Mammary epithelial cell (primary cell): ENCODE measurements around the gene PRR5.

Experiments
- EZH2 ChIP-seq: IDR thresholded peaks from 2 replicates; pipeline ENCODE4 v1.6.1; 2012; ENCODE audit warnings: low read length, inconsistent platforms, borderline replicate concordance
- TF ChIP-seq, protein P1 (sequence below), 2 donors: IDR thresholded peaks in 1 of 2; conservative IDR thresholded peaks in 1 of 2; 2 replicates each; pipeline ENCODE4 v1.5.1; 2011 to 2012; ENCODE audit warnings: inconsistent platforms in 2 of 2, low read length in 2 of 2, mild to moderate bottlenecking in 2 of 2, control low read depth in 1 of 2, low read depth in 1 of 2; ENCODE audit not compliant: insufficient read depth in 1 of 2; ENCODE audit errors: extremely low read depth in 1 of 2

GRCh38 chr22:44659140-44659539 lies 42.9 kb upstream of the PRR5 start:
- TF ChIP-seq, protein P1, sequence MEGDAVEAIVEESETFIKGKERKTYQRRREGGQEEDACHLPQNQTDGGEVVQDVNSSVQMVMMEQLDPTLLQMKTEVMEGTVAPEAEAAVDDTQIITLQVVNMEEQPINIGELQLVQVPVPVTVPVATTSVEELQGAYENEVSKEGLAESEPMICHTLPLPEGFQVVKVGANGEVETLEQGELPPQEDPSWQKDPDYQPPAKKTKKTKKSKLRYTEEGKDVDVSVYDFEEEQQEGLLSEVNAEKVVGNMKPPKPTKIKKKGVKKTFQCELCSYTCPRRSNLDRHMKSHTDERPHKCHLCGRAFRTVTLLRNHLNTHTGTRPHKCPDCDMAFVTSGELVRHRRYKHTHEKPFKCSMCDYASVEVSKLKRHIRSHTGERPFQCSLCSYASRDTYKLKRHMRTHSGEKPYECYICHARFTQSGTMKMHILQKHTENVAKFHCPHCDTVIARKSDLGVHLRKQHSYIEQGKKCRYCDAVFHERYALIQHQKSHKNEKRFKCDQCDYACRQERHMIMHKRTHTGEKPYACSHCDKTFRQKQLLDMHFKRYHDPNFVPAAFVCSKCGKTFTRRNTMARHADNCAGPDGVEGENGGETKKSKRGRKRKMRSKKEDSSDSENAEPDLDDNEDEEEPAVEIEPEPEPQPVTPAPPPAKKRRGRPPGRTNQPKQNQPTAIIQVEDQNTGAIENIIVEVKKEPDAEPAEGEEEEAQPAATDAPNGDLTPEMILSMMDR (conservative IDR thresholded peaks at IDR 0.05 in 1 of 2, IDR thresholded peaks at IDR 0.05 in 1 of 2; ENCODE audit: extremely low read depth in 1 of 2, insufficient read depth in 1 of 2, low read depth in 1 of 2, low read length in 2 of 2): no peak
- no peak for TF ChIP-seq EZH2
